ENCODE results near the gene OGFR.

OGFR gene

GRCh38 chr20:62782893-62783278 lies 21.7 kb upstream of the OGFR start:
- DNase-seq = no peak

- no peak for DNase-seq
Observed at GRCh38 chr20:62784497-62784896, 20.1 kb upstream of the OGFR start.

DNA sequence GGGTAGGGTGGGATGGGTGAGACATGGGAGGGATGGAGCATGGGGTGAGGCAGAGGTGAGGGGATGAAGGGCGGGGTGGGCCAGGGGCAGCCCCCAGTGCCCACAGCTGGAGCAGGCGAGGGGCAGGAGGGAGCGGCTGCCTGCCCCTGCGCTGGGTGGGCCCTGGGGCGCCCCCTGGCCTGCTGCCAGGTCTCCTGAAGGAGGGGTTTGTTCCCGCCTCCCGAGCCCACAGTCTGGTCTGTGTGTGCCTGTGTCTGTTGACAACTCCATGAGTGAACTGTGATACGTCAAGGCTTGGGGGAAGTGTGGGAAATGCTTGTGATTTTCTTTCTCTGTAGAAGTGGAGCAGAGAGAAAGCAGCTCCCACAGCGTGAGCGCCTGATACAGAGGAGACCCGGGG lies 19.2 kb upstream of the OGFR start:
- no peak for DNase-seq

- peak; percentile 80 for DNase-seq
Observed at GRCh38 chr20:62786157-62786556, 18.5 kb upstream of the OGFR start.

- no peak for DNase-seq
Observed at GRCh38 chr20:62787321-62787720, 17.3 kb upstream of the OGFR start.

DNA sequence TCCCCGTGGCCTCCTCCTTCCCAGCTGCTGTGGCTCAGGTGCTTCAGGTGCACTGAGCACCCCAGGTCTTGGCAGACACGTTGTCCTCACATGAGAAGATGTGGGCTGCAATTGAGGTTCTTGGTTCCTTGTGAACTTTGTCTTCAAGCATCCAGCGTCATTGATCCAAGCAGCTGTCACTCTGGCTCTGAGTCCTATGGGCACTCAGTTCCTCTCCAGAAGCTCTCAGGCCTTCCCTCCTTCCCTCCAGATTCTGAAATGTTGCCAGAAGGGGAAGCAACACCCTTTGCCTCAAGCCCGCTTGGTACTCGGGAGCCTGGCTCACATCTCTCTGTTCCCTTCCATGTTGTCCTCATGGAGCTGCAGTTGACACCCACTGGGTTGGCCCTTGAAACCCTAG lies 16.8 kb upstream of the OGFR start:
- no peak for DNase-seq

DNA sequence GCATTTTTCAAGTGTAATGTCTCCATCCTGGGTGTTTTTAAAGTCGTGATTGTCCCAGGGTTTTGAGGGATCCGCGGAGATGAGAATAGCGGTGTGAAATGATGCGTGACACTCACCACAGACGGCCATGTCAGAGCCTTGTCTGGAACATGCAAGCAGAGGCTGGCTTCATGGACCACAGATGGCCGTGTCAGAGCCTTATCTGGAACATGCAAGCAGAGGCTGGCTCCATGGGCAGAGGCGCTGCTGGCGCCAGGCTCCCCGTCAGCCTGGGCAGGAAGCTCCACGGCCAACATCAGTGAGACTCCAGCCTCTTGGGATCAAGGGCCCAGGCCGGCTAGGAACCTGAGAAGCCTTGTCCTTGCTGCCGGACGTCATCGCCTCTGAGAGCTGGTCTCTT lies 16.0 kb upstream of the OGFR start:
- DNase-seq = no peak

- no peak for DNase-seq
Observed at GRCh38 chr20:62790075-62790474, 14.6 kb upstream of the OGFR start.

- DNase-seq = peak; percentile 97
Observed at GRCh38 chr20:62791301-62792181, 13.1 kb upstream of the OGFR start.

GRCh38 chr20:62792182-62792939 lies 12.3 kb upstream of the OGFR start:
- no peak for DNase-seq

DNA sequence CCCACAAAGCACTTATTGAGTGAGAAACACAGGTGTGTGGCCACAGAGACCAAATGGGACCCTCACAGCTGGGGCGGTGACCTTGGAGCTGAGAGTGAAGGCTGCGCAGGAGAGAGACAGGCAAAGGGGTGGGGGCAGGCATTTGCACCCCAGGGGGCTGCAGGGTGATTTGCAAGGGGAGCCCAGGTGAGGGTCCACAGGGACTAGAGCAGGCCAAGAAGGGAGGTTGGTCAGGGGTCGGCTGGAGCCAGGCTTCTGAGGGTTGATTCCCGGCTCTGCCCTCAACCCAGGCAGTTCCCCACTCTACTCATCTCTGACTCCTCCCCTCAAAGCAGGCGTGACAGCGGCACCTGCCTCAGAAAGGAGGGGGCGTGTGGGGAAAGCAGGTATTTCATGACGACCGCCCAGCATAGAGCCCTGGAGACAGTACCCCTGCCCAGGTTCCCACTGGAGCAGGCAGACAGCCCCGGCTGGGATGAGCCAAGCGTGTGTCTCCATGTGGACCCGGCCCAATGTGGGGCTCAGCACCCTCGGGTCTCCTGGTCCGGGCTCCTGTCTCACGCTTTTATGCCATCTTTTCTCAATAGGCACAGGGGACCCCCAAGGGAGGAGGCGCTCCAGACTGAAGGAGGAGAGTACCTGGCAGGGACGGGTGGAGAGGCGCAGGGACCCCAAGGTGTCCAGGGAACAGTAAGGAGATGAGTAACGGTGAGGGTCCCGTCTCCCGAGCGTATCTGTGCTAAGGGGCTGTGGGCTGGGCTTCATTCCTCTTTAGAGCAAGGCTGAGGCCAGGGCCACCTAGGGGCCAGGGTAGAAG lies 11.5 kb upstream of the OGFR start:
- no peak for DNase-seq

GRCh38 chr20:62793757-62794006 lies 11.0 kb upstream of the OGFR start:
- DNase-seq = no peak

DNA sequence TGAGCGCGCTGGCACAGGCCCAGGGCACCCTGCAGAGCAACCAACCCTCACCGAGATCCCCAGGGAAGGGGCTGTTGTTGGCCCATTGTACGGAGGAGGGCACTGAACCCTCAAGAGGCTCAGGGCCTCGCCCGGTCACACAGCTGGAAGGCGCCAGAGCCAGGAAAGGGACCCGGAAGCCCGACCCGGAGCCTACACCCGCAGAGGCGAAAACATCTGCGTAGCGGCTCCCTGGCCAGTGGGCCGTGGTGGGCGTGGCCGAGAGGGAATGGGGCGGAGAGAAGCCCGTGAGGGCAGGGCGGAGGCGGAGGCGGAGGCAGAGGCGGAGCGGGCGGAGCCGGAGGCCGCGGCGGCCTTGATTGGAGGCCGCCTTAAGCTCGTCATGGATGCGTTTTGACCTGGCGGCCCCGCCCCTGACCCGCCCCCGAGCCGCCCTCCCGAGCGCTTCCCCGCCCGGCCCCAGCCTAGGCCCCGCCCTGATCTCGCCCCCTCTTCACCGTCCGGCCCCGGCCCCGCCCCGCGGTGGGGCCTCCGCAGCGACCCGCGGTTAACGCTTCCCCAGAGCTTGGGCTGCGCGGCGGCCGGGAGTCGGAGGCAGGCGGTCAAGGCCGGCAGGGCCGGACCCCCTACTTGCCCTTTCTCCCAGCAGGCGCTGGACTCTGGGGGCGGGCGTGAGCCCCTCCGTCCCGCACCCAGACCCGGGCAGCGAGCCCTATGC lies 10.5 kb upstream of the OGFR start:
- peak; percentile 98 for DNase-seq

DNA sequence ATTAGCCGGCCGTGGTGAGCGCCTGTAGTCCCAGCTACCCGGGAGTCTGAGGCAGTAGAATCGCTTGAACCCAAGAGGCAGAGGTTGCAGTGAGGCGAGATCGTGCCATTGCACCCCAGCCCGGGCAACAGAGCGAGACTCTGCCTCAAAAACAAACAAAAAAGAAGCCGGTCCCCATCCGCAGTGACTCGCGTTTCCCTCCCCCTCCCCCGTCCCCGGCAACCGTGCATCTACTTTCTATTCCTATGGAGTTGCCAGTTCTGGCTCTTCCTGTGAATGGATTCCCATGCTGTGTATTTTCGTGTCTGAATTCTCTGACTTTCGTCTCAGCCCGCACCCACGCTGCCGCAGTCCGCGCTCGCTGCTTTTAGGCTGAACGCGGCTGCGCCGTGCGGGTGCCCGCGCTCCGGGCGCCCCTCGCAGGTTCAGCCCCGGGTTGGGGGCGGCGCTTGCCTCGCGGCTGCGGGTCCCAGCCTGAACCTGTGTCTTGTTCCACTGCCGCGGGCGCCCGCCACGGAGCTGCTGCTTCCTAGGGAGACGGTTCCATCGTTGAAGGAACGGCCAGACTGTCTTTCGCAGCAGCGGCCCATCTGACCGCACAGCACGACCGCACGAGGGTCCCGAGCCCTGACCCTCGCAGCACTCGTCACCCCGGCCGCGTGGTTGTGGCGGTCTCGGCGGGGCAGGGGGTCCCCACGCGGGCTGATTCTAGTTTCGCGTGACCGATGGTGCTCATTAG lies 9.4 kb upstream of the OGFR start:
- peak; percentile 86 for DNase-seq

DNA sequence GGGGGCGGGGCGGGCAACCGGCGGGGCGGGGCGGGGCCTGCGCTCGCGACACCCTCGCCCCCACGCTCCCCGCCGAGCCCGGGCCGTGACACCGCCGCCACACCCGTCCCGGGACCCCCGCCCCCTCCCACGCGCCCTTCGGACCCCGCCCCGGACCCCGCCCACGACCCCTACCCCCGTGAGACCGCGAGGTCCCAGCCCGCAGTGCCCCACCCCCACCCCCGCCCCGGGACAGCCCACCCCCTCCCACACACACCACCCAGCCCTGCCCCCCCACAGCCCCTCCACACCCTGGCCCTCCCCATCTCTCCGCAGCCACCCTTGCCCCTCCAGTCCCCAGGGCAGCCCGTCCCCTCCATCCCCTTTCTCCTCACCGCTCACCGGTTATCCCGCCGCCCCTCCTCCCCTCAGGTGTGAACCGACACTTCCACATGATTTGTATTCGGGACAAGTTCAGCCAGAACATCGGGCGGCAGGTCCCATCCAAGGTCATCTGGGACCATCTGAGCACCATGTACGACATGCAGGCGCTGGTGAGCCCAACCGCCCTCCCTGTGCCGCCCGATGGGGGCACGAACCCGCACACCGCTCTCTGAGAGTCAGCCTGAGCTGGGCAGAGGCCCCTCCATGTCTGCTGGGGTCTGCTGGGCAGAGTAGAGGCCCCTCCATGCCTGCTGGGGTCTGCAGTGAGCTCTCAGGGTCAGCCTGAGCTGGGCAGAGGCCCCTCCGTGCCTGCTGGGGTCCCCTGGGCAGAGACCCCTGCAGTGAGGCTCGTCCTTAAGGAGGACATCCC lies 7.7 kb upstream of the OGFR start:
- DNase-seq = no peak

DNA sequence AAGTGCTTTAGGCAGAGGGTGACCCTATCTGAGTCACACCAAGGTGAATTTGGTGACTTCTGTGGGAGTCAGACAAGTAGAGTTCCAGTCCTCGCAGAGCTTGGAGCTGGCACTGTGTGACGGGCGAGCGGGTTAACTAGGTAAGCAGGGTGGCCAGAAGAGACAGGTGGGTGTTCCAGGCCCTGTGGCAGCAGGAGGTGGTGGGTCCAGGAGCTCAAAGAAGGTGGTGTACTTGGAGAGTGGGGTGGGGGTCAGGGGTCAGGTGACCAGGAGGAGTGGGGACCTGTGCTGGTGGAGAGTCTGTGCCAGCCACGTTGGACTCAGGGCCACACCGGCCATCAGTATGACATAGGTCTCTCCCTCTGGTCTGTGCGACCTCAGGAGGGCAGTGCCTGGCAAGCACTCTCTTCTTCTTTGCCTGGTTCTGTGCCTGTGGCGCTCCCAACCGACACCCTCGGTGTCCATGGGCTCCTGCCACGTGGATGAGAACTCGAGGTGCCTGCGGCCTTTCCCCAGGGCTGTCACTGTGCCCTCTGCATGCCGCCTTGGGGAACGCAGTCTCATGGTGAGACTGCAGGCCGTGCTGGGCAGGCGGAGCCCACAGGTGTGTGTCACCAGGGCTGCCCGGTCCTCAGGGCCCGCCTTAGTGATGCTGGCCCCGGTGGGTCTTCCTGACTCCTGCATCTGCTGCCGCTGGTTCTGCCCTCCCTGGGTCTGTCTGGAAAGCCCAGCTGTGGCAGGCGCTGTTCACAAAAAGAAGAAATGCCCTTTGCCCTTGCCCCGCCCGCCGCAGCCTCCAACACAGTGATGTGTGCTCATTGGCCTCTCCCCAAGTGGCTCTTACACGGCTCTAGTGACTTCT lies 6.7 kb upstream of the OGFR start:
- no peak for DNase-seq

- DNase-seq = no peak
Observed at GRCh38 chr20:62799036-62799435, 5.6 kb upstream of the OGFR start.

DNA sequence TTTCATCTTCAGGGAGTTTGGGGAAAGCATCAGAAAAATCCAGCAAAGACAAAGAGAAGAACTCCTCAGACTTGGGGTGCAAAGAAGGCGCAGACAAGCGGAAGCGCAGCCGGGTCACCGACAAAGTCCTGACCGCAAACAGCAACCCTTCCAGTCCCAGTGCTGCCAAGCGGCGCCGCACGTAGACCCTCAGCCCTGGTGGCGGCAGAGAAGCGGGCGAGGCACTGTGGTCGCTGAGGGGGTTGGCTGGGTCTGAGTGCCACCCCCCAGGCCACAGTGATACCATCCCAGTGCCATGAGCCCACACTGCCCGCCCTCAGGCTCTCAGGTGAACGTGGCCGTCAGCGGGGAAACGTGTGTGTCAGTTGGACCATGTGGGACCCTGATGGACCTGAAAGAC lies 5.2 kb upstream of the OGFR start:
- DNase-seq = no peak

GRCh38 chr20:62799873-62800272 lies 4.8 kb upstream of the OGFR start:
- DNase-seq = no peak

Data from eye (tissue), 1 donor.